ENCODE results near the gene NRBP1. TPM values are rescaled to one million over a fixed set of nuclear protein-coding genes. Genes with fewer than 3 reads are reported as not detected.
A peak's percentile ranks its signal among the peaks of the same experiment; 100 is the strongest.

Gene NRBP1
- total RNA-seq: 92.9 TPM
- long read RNA-seq, transcript NRBP1-203 (18 exons, 2,163 nt): major isoform, 40 of 486 reads
- long read RNA-seq, partial matches to known transcripts: 420 of 486 reads
- long read RNA-seq, other reads (novel, unspliced or antisense): 25 of 486 reads

DNA sequence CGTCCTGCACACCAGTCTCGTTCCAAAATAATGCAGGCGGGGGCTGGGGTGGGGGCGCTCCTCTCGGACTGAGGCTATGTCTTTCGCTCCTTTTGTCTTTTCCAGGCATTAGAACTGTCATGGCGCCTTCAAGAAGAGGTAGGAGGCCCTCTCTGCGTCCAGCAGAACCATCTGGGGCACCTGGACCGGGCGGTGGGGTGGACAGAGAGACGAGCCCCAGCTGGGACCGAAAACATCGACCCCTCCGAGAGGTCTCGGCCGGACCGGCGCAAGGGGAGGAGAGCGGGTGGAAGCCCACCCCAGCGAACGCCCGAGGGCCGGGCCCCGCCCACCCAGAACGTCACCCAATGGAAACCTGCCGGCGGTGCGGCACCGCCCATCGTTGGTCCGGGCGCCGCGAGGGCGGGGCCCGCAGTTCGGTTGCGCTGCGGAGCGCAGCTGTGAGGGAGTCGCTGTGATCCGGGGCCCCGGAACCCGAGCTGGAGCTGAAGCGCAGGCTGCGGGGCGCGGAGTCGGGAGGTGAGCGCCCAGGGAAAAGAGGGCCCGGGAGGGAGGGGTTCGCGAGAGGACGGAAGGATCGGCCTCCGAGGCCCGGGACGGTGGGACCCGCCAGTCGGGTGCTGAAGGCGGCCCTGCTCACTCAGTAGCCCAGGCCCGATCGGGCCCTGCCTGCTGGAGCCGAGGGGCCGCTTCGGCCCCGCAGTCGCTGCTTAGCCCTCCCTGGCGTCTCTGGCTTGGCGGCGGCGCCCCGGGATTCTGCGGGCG is at the start of gene NRBP1:
NRBP1 (plus strand) TSS at position 419 of the 765 bp plus-strand sequence. CDS start 4,643 bp downstream, outside the sequence.
- peak; percentile 98 for DNase-seq (ENCODE audit: low spot score)

DNA sequence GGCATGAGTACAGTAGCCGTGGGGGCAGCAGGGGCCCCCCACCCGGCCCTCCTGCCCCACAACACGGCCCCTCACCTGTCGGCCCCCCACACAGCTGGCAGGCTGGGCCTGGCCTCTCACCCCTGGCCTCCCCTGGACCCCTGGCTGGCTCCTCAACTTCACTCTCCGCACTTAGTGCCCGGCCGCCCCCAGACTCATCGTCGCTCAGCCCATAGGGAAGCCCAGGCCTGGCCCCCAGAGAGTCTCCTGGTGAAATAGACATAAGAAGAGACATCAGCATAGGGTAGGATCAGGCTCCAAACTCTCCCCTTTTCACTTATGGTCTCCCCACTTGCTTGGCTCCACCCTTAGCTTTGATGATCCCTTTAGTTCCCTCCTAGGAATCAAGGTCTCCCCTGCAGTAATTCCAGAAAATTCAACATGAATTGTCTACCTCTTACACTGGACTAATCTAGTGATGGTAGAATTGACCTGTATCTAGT is 49.6 kb upstream of the NRBP1 start:
- DNase-seq (ENCODE audit: low spot score): no peak

DNA sequence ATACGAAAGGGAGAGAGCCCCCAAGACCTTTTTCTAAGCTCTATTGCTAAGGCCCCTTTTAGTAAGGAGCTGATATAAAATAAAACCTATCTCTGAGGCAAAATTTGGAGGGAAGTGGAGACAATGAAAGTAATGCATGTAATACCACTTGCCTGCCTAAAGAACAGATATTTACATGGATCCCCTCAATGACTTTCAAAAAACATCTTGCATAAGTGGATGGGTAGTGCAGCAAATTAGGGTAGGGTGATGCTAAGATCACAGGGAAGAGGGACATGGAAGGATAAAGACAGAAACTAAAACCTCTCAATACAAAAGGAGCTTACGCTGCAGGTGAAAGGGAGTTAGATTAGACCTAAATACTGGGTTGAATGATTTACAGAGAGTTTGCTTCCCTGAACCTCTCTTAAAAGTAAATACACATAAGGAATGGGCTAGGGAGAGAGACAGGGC is 49.0 kb upstream of the NRBP1 start:
- DNase-seq (ENCODE audit: low spot score): no peak

DNA sequence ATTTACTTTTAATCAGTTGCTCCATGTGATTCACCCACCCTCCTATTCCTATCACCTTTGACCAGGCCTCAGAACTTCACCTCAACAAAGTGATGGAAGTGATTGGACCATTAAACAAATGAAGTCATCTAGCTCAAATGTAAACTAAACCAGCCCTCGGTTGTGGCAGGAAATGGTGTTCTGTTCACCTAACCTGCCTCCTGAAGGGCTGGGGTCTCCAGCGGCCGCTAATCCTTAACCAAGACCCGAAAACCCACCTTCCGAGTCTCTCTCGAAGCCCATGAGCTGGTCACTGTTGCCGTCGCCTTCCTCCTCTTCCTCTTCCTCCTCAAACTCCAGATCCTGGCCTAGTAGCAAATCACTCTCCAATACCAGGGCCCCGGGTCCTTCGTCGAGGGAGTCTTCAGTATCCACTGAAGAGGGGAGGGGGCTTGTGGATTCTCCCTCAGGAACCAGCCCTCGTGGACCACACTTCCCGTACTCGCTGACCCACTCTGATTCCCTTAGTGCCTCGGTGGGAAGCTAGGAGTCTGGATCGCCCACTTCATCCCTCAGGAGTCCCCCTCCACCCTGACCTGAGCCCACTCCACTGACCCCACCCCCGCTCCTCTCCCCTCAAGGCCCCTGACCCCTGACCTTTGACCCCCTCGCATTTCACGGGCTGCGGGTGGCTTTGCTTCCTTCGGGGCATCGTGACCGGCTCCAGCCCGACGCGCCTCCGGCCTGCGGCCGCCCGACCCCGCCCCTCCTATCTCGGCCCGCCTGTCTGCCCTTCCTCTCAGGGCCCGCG is 48.4 kb upstream of the NRBP1 start:
- DNase-seq (ENCODE audit: low spot score): no peak

DNA sequence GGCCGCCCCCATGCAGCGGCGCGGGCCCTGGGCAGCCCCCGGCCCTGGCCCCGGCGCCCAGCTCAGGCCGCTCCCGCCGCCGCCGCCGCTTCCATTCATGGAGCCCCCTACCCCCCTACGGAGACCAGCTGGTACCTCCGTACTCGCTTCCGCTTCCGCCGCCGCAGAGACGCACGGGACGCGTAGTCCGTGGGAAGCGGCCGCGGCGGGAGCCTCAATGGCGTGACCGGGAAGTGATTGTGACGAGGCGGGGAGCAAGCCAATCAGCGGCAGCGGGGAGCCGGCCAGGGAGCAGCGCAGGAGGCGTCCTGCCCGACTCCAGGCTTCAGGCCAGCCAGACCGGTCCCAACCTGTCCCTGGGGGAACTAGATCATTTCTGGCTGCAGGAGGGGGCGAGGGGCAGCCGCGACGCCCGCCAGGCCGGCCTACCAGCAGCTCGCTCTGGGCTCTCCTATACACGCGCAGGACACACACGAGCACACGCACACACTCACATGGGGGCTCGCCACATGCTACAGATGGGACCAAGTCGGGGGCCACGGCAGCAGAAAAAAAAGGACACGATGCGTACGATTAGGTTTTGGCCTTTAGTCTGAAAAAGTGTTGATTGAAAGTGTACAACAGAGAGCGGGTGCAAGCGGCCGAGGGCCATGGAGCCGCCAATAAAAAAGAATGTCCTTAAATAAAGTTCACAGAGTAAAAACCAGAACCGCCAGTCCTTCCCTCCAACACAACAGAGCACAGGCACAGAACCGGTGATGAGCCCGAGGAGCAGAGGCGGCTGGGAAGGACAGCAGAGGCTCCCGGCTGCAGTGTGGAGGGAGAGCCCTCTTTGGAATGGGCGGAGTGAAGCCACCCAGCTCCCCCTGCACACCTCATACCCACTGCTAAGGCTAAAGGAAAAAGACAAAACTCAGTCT is 47.5 kb upstream of the NRBP1 start, which contains the start of gene ZNF513:
ZNF513 (minus strand) TSS at position 109 of the 920 bp plus-strand sequence. CDS start 208 bp downstream, outside the sequence.
- DNase-seq (ENCODE audit: low spot score): peak; percentile 100

DNA sequence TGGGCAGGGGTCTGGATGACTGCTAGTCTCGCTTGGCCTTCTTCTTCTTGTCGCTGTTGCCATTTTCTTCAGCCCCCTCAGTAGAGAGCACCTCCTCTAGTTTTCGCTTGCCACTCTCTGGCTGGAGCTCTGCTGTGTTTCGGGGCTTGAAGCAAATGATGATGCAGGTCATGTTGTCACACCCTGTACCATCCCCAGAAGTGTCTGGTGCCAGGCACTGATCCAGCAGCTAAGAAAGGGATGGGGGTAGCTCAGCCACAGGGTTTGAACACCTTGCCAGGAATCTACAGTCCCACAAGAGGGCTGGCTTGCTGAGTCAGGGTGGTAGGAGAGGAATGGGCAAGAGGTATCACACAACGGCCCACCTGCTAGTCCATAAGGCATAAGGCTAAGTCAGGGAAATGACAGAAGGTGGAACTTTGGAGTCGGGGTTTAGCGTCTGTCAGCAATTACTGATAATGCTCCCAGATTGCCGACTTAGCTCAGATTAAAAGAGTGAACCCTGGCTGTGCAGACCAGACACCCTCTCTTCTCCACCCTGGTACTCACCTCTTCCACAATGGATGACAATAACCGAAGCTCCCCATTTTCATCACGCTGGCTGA is 46.8 kb upstream of the NRBP1 start:
- no peak for DNase-seq (ENCODE audit: low spot score)

DNA sequence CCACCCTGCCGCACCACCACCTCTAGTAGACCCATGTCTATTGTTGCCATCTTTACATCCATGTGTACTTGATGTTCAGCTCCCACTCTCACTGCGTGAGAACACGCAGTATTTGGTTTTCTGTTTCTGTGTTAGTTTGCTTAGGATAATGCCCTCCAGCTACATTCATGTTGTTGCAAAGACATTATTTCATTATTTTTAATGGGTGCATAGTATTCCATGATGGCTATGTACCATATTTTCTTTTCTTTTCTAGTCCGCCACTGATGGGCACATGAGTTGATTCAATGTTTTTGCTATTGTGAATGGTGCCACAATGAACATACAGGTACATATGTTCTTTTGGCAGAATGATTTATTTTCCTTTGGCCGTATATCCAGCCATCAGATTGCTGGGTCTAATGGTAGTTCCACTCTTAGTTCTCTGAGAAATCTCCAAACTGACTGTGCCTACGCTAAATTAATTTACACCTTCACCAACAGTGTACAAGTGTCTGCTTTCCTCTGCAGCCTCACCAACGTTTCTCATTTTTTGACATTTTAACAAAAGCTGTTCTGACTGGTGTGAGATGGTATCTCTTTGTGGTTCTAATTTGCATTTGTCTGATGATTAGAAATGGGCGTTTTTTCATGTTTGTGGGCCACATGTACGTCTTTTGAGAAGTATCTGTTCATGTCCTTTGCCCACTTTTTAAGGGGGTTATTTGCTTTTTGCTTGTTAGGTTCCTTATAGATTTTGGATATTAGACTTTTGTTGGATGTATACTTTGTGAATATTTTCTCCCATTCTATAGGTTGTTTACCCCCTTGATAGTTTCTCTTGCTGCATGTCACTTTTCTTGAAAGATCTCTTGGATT is 37.4 kb upstream of the NRBP1 start:
- DNase-seq (ENCODE audit: low spot score): no peak

DNA sequence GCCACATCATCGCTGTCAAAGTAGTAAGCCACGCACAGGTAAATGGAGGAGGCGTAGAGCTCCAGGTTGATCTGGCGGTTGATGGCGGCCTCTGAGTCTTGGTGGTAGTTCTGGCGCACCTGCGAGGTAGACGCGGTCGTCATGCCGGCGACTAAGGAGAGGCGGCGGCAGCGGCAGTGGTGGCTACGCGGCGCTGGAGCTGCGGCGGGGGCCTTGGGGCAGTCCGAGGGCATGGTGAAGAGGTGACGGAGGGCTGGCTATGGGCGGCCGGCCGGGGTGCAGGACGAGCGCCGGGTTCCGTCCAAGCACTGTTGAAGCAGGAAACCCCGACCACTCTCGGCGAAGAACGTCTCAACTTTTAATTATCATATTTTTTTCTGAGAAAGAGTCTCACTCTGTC is 35.2 kb upstream of the NRBP1 start:
- peak; percentile 82 for DNase-seq (ENCODE audit: low spot score)

DNA sequence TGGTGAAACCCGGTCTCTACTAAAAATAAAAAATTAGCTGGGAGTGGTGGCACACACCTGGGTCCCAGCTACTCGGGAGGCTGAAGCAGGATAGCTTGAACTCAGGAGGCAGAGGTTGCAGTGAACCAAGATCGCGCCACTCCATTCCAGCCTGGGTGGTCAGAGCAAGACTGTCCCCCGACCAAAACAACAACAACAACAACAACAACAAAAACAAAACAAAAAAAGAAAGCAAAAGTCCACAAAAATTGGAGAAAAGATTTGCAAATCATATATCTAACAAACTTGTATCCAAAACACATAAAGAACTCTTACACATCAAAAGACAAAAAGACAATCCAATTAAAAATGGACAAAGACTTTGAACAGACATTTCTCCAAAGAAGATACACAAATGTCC is 29.5 kb upstream of the NRBP1 start:
- peak; percentile 43 for DNase-seq (ENCODE audit: low spot score)

DNA sequence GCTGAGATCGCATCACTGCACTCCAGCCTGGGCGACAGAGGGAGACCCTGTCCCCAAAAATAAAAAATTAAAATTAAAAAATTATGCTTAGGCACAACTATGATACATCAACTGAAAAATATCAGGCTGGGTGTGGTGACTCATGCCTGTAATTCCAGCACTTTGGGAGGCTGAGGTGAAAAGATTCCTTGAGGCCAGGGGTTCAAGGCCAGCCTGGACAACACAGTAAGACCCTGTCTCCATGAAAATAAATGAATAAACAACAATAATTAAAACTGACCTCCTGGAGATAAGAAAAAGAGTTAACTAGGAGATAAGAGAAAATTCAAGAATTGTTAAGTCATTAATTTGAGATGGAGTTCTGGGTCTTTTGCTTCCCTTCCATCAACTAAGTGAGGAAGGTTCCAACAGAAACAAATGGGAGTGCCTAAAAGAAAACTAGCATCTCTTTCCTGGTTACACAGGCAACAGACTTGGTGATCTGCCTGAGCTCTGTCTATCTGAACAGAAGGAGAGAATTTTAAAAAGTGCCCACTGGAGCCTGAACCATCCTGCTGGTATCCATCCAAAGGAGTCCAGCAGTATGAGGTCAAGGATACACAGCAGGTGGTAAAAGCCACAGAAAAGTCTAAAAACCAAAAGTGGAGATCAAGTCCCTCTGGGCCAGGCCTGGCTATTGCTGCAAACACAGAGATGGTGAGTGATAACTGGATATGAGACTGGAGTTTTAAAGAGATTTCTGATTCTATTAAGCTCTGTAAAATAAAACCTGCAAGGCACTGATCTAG is 27.9 kb upstream of the NRBP1 start:
- DNase-seq (ENCODE audit: low spot score): peak; percentile 12

DNA sequence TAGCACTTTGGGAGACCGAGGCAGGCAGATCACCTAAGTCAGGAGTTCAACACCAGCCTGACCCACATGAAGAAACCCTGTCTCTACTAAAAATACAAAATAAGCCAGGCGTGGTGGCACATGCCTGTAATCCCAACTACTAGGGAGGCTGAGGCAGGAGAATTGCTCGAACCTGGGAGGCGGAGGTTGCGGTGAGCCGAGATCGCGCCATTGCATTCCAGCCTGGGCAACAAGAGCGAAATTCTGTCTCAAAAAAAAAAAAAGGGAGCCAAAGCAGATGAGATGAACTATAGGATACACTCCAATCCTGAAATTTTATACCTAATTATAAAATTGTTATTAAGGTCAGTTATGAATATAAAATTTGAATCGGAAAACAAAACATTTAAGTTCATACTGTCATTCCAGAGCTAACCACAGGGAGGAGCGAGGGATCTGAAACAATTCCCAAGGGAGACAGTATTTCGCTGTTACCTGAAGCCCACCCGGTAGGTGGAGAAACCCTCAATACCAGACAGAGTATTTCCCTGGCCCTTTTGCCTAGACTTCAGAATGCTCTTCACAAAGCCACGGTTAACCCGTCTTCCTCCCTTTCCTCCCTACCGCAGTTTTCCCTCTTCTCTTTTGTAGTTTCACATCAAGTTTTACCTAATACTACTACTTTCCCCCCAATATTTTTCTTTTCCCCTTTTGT is 20.5 kb upstream of the NRBP1 start:
- peak; percentile 30 for DNase-seq (ENCODE audit: low spot score)

DNA sequence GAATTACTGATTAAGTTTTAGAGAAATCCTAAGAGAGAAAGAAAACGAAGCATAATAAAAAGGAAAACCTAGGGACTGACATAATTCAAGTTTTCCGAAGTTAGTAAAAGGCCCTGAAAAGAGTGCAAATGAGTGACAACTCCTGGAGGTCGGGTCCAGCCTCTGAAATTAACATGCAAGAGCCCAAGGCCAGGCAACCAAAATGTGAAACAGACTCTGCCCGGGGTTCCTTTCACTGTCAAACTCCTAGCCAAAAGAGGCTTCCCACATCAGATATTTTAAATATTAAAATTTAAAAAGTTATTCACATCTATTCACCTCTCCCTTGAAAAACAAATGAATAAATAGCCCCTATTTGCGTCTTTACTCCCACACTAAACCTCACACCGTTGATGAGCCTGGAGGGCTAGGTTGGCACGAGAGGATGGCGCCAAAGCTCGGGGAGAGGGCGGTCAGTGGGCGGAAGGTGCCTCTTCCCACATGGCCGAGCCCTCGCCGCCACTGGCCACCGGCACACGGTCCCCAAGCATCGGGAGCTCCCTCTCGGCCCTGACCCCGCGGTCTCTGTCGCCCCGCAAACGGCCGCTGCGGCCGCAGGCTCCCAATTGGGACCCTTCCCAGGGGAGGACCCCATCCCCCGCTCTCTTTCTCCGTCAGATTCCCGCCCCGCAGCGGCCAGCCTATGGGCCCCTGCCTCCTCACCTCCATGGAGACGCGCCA is 19.7 kb upstream of the NRBP1 start:
- DNase-seq (ENCODE audit: low spot score): peak; percentile 26

DNA sequence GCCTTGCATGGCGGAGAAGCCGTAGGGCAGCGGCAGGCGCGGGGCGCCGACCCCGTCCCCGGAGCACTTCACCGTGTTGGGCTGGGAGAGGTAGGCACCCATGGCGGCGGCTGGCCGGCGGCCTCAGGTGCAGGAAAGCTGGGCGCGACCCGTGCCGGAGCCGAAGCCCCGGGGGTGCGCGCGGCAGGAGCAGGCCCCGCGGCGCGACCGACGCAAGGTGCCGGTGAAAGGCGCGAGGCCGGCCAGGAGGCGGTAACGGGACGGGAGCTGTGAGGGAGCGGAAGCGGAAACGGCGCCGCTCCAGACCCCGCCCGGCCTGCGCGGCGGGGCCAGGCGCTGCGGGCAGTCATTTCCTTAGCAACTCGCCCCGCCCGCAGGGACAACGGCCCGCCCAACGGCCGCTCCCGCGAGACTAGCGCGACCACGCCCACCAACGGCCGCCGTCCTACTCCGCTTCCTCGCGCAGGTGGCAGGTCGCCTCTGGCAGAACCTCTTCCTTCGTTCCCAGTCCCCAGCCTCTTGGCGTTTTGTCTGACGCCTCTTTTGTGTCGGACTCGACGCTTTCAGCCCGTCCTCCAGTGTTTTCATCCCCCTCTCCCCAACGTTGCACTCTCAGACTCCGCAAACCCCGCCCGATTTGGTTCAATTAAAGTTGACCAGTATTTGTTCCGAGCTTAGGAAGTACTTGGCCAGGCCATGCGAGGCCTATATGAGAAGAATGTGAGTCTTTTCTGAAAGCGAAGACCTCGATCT is 18.9 kb upstream of the NRBP1 start, which contains the start of gene PPM1G:
PPM1G (minus strand) TSS at position 271 of the 753 bp plus-strand sequence; CDS start at position 102, 169 bp downstream.
- DNase-seq (ENCODE audit: low spot score): peak; percentile 98

DNA sequence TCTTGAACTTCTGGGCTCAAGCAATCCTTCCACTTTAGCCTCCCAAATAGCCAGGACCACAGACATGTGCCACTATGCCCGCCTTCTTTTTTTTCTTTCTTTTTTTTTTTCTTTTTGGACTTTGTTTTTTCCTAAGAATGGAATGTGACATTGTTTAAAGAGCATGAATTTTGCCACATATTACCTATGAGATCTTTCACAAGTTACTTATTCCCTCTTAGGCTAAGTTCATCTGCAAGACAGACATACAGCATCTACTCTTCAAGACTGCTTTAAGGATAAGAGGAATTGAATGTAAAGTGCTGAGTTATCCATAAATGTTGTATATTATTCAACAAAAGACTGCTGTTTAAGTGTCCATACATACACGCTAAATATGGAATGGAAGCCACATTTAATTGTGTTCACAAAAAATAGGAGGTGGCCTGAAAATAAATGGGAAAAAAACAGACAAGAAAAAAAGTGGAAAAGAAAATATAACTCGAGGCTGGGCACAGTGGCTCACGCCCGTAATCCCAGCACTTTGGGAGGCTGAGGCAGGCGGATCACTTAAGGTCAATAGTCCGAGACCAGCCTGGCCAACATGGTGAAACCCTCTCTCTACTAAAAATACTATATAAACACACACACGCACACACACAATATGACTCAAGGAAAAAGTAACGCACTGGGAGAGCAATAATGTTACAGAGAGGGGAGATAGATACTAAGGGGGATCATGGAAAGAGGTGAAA is 15.8 kb upstream of the NRBP1 start:
- DNase-seq (ENCODE audit: low spot score): peak; percentile 69

DNA sequence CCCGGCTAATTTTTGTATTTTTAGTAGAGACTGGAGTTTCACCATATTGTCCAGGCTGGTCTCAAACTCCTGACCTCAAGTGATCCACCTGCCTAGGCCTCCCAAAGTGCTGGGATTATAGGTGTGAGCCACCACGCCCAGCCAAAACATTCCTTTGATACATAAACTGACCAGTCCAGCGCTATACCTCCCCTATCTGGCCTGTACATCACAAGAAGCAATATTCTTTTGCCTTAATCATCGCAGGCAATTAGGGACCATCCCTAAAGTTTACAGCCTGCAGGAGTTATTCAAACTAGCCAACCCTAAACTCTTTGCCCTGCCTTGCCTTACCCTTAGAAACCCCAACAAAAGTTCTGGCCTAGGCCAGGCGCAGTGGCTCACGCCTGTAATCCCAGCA is 12.3 kb upstream of the NRBP1 start:
- no peak for DNase-seq (ENCODE audit: low spot score)

DNA sequence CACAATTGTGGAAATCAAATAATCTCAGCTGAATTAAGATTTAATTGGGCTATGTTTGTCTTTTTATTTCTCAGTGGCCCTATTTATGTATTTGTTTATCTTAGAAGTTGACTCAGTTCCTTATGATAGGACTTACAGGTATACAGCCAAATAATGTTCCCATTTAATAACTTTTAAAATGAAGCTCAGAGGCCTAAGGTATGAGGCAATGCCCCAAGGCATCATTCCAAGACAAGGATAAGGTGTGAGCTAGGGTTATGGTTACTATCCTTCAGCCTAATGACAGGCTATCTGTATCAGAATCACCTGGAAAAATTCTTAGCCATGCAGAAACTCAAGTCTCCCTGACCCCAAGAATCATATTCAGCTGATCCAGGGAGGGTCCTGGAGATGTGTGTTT is 7.4 kb upstream of the NRBP1 start:
- DNase-seq (ENCODE audit: low spot score): no peak
